VCaP (cell line): ENCODE results near the gene CFAP20.

Experiments
- H3K27ac ChIP-seq: fragments of 450-650 bp; 2 replicates; pipeline ENCODE4 v1.5.1; 2017
- TF ChIP-seq, protein P1 (sequence below): fragments of 450-650 bp; conservative IDR thresholded peaks from 2 replicates; pipeline ENCODE4 v1.5.1; 2017; ENCODE audit warnings: mild to moderate bottlenecking, moderate library complexity

The CFAP20 gene

DNA sequence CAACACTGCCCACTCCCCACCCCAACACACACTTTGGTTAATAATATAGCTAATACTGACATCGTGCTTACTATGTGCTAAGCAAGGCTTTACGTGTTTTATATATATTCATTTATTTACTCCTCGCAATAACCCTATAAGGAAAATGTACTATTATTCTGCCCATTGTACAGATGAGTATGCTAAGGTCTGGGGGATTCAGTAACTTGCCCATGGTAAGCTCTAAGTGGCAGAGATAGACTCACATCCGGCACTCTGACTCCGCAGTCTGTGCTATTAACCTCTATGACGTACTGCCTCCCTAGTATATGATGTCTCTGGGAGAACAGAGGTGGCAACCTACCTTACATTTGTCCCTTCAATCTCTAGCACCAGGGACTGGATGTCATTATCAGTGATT lies 12.7 kb downstream of the CFAP20 start:
- peak overlapping the region; percentile 59; the same call in 1 of the 2 replicates for H3K27ac ChIP-seq
- TF ChIP-seq, protein P1, sequence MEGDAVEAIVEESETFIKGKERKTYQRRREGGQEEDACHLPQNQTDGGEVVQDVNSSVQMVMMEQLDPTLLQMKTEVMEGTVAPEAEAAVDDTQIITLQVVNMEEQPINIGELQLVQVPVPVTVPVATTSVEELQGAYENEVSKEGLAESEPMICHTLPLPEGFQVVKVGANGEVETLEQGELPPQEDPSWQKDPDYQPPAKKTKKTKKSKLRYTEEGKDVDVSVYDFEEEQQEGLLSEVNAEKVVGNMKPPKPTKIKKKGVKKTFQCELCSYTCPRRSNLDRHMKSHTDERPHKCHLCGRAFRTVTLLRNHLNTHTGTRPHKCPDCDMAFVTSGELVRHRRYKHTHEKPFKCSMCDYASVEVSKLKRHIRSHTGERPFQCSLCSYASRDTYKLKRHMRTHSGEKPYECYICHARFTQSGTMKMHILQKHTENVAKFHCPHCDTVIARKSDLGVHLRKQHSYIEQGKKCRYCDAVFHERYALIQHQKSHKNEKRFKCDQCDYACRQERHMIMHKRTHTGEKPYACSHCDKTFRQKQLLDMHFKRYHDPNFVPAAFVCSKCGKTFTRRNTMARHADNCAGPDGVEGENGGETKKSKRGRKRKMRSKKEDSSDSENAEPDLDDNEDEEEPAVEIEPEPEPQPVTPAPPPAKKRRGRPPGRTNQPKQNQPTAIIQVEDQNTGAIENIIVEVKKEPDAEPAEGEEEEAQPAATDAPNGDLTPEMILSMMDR: no peak

DNA sequence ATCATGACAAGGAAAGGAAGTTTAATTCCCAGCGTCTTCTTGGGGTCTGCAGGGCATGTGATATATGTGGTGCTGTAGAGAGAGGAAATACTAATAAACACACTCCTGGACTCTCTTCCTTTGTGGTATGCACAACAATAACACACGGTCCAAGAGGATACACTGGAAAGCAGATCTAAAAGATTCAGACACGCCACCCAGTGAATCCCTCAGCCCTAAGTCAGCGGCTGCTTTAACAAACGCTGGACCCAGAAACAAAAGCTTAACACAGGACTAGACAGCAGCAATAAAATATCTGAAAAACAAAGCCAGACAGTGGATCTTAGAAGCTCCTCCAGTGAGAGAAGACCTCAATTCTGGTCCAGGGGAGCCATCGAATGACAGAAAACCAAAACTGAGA lies 13.1 kb downstream of the CFAP20 start:
- TF ChIP-seq, protein P1: no peak
- peak overlapping the region; percentile 59 for H3K27ac ChIP-seq

DNA sequence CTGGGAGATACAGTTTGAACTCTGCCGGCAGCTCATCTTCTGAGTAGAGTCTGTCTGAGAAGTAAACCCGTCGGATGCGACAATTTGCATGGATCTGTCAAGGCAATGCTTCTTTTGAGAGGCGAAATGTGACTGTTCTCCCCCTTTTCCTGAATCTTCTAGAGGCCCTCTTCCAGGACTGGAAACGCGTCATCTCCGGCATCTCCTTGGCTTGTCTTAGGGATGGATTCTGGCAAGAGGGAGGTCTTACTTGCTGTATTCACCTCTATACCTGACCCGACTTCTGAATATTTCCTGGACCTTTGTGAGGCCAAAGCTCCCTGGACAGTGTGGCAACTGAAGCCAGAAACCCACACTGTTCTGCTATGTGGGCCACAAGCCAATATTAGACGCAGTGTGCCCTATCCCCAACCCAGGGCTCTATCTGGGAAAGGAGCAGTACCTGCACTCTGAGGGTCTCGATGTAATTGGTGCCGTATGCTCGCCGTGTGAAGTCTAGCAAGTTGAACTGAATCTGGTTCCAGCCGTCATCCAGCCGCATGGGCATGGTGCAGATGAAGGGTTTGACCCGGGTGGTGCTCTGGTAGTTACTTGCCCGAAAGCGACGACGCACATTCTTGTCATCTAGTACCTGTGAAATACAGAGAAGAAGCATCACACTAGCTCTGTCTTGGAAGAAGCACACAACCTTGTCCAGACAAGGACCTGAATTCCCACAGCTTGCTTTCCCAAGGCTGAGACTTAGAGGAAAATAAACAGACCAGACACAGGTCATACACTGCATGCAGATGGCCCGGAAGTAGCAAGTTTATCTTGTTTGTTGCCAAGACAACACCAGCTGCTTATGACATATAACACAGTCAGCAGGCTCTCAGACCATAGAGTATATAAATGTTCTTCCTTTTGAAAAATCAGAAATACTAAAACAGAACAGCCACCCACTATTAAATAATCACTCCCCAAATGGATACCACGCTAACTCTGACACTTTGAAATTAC lies 14.1 kb downstream of the CFAP20 start:
- peak overlapping the region; percentile 59 for H3K27ac ChIP-seq
- TF ChIP-seq, protein P1: no peak

DNA sequence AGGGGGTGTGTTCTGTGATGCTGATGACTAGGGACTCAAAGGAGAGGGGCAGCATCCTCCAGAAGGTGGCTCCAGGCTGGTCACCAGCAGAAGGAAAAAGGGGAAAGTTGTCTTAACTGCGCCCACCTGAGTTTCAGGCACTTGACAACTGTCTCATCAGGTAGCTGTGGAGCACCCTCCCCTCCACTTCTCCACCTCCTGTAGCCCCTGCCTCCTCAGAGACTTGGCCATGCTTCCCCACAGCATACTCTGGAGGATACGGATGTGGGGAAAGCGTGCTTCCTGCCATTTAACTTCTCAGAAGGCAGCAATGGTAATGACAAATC lies 17.9 kb downstream of the CFAP20 start:
- H3K27ac ChIP-seq: no peak overlapping the region
- TF ChIP-seq, protein P1: no peak

DNA sequence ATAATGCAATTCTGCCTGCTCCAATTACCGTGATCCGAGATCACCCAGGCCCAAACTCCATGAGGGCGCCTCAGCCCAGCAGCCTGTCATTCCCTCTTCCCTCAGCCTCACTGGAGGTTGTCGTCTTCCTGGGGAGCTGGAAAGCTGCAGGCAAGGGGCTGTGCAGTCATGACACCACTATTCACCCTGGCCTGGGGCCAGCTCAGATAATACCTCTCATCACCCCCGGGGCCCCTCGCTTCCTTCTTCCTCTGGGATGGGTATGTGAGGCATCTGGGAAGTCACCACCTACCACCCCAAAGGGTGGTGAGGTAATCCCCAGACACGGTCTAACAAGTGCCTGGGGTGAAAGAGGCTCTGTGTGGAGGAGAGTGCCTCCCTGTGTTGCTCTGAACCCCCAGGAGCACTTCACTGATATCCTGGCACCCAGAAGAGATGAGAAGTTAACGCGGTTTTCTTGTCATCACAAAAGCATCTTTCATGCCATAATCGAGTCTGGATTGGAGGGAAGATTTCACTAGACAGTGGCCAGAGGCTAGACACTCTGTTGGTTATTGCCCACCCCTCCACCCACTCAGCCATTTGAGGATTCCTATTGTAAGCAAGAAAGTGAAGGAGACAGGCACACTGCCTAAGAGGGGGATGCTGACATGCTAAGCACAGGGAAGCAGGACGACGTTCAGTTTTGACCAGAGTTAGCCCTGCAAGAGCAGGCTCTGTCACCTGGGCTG lies 18.4 kb downstream of the CFAP20 start:
- TF ChIP-seq, protein P1: no peak
- H3K27ac ChIP-seq: no peak overlapping the region

DNA sequence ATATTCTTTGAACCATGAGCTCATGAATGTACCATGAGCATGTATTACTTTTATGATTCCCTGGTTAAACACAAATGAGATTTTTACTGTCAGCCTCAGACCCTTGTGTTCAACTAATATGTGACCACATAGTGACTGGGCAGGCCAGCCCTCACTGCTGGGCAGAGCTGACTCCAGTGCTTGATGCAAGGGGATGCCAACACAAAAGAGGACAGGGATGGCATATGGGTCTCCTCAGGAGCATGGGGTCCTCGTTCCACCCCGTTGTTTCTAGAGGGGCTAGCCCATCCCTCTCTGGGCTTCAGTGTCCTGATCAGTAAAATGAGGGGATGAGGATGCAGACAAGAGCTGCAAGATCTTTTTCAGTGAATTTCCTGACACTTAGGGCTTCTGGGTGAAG lies 19.3 kb downstream of the CFAP20 start:
- no peak overlapping the region for H3K27ac ChIP-seq
- TF ChIP-seq, protein P1: no peak

DNA sequence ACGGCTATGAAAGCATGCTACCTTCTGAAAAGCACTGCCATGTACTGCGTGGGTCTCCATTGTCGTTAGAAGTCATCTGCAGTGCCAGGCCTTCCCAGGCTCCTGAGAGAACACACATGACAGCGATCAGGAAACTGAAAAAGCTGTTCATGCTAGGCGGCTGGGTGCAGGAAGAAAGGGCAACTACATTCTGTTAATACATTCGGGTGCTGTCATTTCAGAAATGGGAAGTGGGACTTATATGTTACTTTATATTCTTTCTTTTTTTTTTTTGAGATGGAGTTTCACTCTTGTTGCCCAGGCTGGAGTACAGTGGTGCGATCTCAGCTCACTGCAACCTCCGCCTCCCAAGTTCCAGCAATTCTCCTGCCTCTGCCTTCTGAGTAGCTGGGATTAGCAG lies 19.9 kb downstream of the CFAP20 start:
- TF ChIP-seq, protein P1: no peak
- no peak overlapping the region for H3K27ac ChIP-seq
